Fibroblast of lung (primary cell): ENCODE data around the gene SHROOM3.

Experiments used
- EZH2 ChIP-seq: IDR thresholded peaks from 2 replicates; pipeline ENCODE4 v1.5.1; 2012; ENCODE audit warnings: low read length, control low read depth, mild to moderate bottlenecking; ENCODE audit errors: missing control alignments
- TF ChIP-seq, protein P1 (sequence below), 2 donors: IDR thresholded peaks in 1 of 2; conservative IDR thresholded peaks in 1 of 2; 1 replicate in 1 of 2; 2 replicates in 1 of 2; pipeline ENCODE4 v1.5.1; 2011 to 2012; ENCODE audit warnings: low read length in 2 of 2, control low read depth in 1 of 2, inconsistent platforms in 1 of 2, low read depth in 1 of 2, mild to moderate bottlenecking in 1 of 2

DNA sequence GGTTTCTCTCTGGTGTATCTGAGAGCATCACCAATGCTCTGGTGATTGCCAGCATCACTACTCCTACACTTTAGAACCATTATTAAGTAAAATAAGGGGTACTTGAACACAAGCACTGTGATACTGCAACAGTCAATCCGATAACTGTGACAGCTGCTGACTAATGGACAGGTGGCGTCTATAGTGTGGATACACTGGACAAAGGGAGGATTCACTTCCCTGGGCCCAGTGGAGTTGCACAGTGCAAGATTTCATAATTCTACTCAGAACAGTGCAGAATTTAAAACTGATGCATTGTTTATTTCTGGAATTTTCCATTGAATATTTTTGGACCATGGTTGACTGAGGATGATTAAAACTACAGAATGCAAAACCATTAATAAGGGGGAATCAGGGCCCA, 97.8 kb downstream of the SHROOM3 start:
- TF ChIP-seq, protein P1, sequence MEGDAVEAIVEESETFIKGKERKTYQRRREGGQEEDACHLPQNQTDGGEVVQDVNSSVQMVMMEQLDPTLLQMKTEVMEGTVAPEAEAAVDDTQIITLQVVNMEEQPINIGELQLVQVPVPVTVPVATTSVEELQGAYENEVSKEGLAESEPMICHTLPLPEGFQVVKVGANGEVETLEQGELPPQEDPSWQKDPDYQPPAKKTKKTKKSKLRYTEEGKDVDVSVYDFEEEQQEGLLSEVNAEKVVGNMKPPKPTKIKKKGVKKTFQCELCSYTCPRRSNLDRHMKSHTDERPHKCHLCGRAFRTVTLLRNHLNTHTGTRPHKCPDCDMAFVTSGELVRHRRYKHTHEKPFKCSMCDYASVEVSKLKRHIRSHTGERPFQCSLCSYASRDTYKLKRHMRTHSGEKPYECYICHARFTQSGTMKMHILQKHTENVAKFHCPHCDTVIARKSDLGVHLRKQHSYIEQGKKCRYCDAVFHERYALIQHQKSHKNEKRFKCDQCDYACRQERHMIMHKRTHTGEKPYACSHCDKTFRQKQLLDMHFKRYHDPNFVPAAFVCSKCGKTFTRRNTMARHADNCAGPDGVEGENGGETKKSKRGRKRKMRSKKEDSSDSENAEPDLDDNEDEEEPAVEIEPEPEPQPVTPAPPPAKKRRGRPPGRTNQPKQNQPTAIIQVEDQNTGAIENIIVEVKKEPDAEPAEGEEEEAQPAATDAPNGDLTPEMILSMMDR (conservative IDR thresholded peaks at IDR 0.05 in 1 of 2, IDR thresholded peaks at IDR 0.05 in 1 of 2; ENCODE audit: low read depth in 1 of 2, low read length in 2 of 2), result no peak
- TF ChIP-seq EZH2, result no peak
